Fibroblast of lung (primary cell): ENCODE data around the gene KLHL2.

ENCODE experiments used
- CTCF ChIP-seq, 2 donors: IDR thresholded peaks in 1 of 2; conservative IDR thresholded peaks in 1 of 2; 1 replicate in 1 of 2; 2 replicates in 1 of 2; pipeline ENCODE4 v1.5.1; 2011 to 2012; ENCODE audit warnings: low read length in 2 of 2, control low read depth in 1 of 2, inconsistent platforms in 1 of 2, low read depth in 1 of 2, mild to moderate bottlenecking in 1 of 2
- EZH2 ChIP-seq: IDR thresholded peaks from 2 replicates; pipeline ENCODE4 v1.5.1; 2012; ENCODE audit warnings: low read length, control low read depth, mild to moderate bottlenecking; ENCODE audit errors: missing control alignments

- no peak for TF ChIP-seq EZH2
- TF ChIP-seq CTCF (conservative IDR thresholded peaks at IDR 0.05 in 1 of 2, IDR thresholded peaks at IDR 0.05 in 1 of 2; ENCODE audit: low read depth in 1 of 2, low read length in 2 of 2), result no peak
Measured at GRCh38 chr4:165370530-165370929, 163.2 kb downstream of the KLHL2 start.
